Measurements from ENCODE around the gene NID1.
"Not testable (repeated sequence)": the region's sequence is repeated elsewhere in the genome, so short reads cannot be mapped to it uniquely, and the experiment has no call there.

Gene NID1

GRCh38 chr1:236021424-236022135, 43.3 kb downstream of the NID1 start:
- no peak for DNase-seq

GRCh38 chr1:236020359-236021219, 44.3 kb downstream of the NID1 start:
- no peak for DNase-seq

DNA sequence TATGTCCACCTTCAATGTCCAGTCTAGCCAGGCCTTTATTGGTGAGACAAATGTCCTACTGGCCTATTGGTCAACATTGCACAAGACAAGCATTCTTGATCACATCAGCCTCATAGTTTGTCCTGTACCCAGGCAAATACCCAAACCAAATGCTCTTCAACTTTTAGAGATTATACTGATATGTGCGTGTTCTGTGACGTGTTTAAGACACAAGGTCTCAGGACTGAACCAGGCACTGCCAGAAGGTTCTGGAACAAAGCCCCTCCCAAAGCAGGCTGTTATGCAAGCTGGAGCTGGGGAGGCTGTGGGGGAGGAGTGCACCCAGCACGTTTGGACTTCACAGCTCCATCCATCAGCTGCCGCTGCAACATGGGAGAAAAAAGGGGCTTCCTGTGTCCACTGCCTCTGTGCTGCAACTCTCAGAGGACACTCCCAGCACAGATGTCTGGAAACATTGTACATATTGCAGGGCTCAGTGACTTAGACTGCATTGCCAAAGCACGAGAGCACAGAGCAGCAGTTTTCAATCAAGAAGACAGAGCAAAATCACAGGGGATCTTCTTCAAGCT, 45.9 kb downstream of the NID1 start:
- DNase-seq: no peak

GRCh38 chr1:236016782-236017400, 48.0 kb downstream of the NID1 start:
- peak; percentile 47 for DNase-seq

GRCh38 chr1:236016083-236016482, 48.8 kb downstream of the NID1 start:
- DNase-seq: peak; percentile 14

GRCh38 chr1:236015539-236015938, 49.4 kb downstream of the NID1 start:
- DNase-seq: no peak

DNA sequence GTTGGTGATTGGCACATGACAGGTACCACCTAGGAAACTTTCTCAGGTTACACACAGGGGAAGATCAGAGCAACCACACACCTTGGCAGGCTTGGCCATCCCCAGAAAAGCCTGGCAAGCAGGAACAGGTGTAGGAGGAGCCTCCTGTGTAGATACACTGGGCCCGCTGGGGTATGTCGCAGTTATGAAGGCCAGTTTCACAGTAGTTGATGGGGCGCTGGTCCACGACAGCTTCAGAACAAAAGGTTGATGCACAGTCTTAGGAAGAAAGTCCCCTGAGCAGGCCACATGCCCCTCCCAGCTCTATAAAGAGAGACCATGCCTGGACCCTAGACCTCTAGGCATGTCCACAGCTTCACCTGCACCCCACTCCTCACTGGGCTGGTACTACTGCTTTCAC, 51.6 kb downstream of the NID1 start:
- no peak for DNase-seq

GRCh38 chr1:236011641-236012040, 53.2 kb downstream of the NID1 start:
- no peak for DNase-seq

- no peak for DNase-seq
These were observed 54.4 kb downstream of the NID1 start for GRCh38 chr1:236010443-236010842.

GRCh38 chr1:236009857-236010256, 55.0 kb downstream of the NID1 start:
- peak; percentile 81 for DNase-seq

DNA sequence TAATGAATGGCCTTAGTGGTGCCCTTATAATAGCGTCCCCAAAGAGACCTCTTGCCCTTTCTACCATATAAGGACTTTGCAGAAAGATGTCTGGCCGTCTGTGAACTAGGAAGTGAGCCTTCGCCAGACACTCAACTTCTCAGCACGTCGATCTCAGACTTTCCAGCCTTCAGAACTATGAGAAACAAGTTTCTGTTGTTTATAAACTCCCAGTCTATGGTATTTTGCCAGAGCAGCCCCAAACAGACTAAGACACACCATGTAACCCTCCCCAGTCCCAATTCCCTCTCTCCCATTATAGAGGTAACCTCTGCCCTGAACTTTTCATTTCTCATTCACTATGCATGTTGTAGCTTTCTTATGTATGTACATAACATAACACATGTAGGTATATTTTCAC, 55.7 kb downstream of the NID1 start:
- no peak for DNase-seq

DNA sequence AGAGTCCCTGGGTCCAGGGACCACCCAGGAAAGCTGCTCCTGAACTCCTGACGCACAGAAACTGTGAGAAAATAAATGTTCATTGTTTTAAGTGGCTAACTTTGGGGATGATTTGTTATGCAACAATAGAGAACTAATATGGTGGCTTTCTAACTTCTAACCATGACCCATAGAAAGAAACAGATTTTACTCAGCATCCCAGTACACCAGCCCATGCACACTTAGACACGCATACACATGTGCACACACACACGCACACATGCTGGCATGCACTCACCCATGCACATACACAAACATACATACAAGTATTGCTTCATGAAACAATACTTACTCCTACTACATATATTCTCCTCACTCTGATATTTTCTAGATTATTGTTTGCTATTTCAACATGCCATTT, 57.1 kb downstream of the NID1 start:
- no peak for DNase-seq

DNA sequence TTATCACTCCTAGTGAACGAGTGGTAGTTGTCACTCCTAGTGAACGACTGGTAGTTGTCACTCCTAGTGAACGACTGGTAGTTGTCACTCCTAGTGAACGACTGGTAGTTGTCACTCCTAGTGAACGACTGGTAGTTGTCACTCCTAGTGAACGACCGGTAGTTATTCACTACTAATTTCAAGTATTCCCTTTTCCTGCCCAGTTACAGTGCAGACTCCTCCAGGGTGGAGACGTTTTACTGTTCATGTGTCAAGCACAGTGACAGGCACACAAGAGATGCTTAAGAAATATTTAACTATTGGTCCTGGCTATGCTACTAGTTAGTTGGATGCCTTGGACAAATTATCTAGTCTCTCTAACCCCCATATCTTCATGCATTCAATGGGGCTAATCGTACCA, 61.8 kb downstream of the NID1 start:
- DNase-seq: not testable (repeated sequence)

DNA sequence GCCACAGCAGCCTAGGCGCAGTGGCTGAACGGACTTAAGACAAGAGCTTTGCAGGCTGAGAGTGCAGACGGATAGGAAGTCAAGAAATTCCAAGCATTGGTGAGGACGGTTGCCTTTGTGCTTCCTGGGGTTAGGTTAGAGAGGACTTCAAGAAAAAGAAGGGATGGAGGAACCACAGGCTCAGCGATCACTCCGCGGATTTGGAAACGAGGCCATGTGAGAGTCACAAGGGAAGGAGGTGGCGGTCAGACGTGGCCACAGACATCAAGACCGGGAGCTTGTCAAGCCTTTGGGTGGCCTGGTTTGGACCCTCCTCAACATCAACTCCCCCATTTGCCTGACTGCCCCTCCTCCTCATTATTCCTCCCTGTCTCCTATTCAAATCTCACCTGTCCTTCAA, 62.3 kb downstream of the NID1 start:
- DNase-seq: no peak

DNA sequence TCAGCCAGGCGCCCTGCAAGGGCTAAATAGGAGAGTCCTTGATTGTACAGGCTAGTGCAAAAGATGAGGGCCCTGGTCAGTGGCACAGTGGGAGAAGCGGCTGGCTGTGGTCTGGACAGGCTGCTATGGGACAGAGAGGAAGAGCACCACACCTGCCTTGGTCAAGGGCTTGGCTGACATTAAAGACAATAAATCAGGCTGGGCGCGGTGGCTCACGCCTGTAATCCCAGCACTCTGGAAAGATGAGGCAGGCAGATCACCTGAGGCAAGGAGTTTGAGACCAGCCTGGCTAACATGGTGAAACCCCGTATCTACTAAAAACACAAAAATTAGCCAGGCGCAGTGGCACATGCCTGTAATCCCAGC, 62.9 kb downstream of the NID1 start:
- DNase-seq: no peak

DNA sequence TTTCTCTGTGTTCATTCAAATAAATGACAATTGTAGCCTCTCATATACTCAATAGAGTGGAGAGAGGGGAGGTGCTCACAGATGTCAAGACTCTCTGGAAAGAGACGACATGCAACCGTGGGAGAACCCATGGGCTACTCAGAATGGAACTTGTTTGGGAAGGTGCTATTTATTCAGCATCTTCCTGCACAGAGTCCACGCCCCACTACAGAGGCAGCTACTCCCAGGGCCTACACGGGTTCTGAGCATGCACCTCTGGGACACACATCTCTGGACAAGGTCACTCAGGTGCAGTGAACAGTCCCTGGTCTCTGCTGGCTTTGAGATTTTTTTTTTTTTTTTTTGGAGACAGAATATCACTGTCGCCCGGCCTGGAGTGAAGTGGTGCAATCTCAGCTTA, 64.1 kb downstream of the NID1 start:
- DNase-seq: no peak

- peak; percentile 93 for DNase-seq
These were observed 65.5 kb downstream of the NID1 start for GRCh38 chr1:235999259-235999925.

GRCh38 chr1:235998812-235999211, 66.1 kb downstream of the NID1 start:
- peak; percentile 30 for DNase-seq

DNA sequence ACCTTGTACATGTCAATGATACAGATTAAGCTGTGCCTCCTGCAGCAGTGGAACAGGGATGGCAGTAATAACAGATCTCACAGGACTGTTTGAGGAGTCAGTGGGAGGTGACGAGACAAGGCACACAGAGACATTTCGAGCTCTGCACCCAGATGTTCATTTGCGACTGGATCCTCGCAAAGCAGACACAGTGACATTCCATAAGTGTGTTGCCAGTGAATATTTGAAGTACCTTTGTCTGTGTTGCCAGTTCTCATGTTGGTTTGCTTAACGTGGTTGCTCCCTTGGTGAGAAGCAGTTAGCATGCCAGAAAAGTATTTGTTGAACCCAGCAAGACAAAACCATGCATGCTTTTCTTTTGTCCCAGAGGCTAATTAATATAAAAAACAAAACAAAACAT, 67.0 kb downstream of the NID1 start:
- DNase-seq: no peak

GRCh38 chr1:235997049-235997448, 67.8 kb downstream of the NID1 start:
- no peak for DNase-seq

DNA sequence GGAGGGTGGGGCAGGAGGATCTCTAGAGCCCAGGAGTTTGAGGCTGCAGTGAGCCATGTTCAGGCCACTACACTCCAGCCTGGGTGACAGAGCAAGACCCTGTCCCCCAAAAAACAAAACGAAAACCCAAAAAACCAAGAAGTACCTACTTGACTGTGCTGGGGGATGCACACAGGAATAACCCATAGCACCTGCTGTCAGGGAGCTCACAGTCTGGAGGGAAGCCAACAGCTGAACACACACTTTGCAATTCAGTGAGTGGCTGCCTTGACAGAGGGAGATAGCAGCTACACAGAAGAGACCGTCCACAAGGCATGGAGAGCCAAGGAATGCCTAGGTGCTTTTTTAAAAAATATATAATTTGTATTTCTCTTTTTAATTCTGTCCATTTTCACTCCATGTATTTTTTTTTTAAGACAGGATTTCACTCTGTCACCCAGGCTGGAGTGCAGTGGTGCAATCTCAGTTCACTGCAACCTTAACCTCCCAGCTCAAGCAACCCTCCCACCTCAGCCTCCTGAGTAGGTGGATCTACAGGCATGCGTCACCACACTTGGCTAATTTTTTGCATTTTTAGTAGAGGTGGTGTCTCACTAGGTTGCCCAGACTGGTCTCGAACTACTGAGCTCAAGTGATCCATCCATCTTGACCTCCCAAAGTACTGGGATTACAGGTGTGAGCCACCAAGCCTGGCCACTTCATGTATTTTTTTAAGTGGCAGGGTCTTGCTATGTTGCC, 68.7 kb downstream of the NID1 start:
- no peak for DNase-seq

DNA sequence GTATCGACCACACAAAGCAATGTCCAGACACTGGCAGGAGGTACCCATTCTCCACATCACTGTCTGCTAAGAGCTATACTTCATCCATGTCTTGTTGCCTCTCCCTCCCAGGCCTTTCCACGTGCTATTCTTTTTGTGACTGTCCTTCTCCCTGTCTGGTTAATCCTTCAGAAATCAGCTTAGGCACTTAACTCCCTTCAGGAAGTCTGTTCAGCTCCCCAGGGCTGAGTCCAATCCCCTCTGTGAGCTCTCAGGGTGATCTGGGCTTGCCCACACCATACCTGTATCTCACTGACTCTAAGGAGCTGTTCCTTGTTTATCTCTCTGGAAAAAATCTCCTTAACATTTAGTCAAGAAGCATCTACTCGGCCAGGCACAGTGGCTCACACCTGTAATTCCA, 69.4 kb downstream of the NID1 start:
- DNase-seq: no peak
